Measurements from ENCODE around the gene CARD11.

DNA sequence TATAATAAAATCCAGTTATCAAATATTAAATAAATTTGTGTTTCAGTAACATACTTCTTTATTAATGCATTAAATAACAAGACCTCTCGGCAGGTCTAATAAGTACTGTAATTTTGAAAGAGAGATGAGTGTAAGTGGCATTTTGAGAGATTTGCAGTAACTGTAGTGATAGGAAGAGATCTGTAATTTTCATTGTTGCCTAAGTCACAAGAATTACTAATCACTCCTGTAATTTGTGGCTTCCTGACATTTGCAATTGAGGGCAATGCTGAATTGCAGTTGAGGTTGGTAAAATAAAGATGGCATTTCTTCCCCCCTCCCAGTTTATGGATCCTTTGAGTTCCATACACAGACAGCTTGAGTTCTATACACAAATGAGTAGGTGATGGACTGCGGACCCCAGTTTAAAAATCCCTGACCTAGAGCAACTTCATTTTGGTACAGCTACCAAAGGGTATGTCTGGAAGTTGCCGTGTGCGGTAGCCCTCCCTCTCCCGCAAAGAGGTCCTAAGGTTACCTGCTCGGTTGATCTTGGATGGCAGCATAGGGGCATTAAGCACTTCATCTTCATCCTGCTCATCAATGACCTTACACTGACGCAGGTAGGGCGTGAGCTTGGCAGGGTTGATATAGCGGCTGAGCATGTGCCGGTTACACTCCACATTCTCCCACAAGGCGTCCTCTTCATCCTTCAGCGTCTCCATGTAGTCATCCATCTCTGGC, 96.4 kb downstream of the CARD11 start:
- TF ChIP-seq, protein P1, sequence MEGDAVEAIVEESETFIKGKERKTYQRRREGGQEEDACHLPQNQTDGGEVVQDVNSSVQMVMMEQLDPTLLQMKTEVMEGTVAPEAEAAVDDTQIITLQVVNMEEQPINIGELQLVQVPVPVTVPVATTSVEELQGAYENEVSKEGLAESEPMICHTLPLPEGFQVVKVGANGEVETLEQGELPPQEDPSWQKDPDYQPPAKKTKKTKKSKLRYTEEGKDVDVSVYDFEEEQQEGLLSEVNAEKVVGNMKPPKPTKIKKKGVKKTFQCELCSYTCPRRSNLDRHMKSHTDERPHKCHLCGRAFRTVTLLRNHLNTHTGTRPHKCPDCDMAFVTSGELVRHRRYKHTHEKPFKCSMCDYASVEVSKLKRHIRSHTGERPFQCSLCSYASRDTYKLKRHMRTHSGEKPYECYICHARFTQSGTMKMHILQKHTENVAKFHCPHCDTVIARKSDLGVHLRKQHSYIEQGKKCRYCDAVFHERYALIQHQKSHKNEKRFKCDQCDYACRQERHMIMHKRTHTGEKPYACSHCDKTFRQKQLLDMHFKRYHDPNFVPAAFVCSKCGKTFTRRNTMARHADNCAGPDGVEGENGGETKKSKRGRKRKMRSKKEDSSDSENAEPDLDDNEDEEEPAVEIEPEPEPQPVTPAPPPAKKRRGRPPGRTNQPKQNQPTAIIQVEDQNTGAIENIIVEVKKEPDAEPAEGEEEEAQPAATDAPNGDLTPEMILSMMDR (IDR thresholded peaks at IDR 0.05): no peak
- TF ChIP-seq EZH2 (IDR thresholded peaks at IDR 0.05; ENCODE audit: borderline replicate concordance, insufficient read depth, low read depth, low read length, poor library complexity, severe bottlenecking): no peak
